ENCODE results near the gene SRGAP1.

DNA sequence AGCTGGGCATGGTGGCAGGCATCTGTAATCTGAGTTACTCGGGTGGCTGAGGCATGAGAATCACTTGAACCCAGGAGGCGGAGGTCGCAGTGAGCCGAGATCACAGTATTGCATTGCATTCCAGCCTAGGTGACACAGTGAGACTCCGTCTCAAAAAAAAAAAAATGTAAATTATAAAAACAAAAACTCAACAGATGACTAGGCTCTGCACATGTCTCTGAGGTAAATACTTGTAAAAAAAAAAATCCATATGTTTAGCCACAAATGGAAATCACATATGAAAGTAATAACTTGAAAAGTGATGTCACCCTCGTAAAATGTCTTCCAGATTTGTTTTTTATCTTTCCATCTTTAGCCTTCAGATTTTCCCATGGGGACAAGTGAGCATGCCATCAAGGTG, 292.6 kb downstream of the SRGAP1 start:
- TF ChIP-seq, protein P1, sequence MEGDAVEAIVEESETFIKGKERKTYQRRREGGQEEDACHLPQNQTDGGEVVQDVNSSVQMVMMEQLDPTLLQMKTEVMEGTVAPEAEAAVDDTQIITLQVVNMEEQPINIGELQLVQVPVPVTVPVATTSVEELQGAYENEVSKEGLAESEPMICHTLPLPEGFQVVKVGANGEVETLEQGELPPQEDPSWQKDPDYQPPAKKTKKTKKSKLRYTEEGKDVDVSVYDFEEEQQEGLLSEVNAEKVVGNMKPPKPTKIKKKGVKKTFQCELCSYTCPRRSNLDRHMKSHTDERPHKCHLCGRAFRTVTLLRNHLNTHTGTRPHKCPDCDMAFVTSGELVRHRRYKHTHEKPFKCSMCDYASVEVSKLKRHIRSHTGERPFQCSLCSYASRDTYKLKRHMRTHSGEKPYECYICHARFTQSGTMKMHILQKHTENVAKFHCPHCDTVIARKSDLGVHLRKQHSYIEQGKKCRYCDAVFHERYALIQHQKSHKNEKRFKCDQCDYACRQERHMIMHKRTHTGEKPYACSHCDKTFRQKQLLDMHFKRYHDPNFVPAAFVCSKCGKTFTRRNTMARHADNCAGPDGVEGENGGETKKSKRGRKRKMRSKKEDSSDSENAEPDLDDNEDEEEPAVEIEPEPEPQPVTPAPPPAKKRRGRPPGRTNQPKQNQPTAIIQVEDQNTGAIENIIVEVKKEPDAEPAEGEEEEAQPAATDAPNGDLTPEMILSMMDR (IDR thresholded peaks at IDR 0.05; ENCODE audit: low read length): no peak
- no peak for TF ChIP-seq EZH2 (IDR thresholded peaks at IDR 0.05; ENCODE audit: borderline replicate concordance, low read length)

Data from OCI-LY1 (cell line).